Measurements from ENCODE around the gene IGFL1.
"Not testable (repeated sequence)": the region's sequence is repeated elsewhere in the genome, so short reads cannot be mapped to it uniquely, and the experiment has no call there.

The IGFL1 gene

DNA sequence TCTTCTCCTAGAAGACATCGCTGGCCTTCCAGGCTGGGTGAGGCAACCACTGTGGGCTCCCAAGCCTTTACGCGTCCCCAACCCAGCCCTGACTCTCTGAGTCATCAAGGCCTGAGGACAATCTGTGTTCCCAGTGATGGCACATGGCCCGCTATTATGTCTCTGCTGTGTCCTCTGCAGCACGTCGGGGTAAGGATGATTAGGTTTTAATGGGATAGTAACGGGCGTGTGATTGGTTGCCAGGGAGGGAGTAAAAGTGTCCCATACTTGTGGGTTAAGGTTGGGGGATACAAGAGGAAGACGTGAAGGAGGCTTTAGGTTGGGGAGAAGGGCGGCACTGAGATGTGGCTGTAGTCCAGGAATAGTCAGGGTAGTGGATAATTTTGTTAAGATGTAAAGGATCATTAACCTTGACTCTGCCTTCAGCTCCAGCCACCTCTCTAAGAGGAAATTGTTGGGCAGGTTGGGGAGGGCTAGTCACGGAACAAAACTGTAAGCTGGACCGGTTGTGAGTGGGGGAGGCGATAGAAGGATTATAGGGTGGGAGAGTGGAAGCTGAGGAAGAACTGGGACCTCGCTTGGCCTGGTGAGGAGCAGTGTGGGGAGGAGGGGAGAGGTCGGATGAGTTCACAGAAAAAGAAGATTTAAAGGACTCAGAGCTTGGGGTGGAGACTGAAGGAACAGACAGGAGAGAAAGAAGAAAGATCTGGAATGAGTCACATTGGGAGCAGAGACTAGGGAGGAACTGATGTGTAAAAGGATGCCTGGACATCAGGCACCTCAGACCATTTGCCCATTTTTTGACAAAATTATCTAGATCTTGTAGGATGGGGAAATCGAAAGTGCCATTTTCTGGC, 27.9 kb upstream of the IGFL1 start:
- H3K4me3 ChIP-seq (ENCODE audit: low read depth, low read length), result no peak overlapping the region
- no peak for DNase-seq (ENCODE audit: low read depth)

DNA sequence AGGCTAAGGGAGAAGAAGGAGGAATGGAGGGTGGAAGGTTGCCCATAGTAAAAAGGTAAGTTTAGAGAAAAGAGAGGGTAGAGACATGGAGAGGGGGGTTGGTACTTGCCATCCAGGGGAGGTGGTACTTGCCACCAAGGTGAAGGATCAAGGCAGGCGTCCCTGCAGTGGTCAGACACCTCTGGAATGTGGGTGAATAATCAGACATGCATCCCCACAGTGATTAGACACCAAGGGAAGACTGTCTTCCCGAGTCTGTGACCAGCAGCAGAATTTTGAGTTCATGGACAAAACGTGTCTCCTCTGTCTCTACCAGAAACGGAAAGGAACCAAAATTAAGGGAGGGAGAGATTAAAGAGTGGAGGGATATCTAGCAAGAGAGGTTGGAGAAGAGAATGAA, 27.1 kb upstream of the IGFL1 start:
- DNase-seq (ENCODE audit: low read depth), result no peak
- H3K4me3 ChIP-seq (ENCODE audit: low read depth, low read length), result no peak overlapping the region

DNA sequence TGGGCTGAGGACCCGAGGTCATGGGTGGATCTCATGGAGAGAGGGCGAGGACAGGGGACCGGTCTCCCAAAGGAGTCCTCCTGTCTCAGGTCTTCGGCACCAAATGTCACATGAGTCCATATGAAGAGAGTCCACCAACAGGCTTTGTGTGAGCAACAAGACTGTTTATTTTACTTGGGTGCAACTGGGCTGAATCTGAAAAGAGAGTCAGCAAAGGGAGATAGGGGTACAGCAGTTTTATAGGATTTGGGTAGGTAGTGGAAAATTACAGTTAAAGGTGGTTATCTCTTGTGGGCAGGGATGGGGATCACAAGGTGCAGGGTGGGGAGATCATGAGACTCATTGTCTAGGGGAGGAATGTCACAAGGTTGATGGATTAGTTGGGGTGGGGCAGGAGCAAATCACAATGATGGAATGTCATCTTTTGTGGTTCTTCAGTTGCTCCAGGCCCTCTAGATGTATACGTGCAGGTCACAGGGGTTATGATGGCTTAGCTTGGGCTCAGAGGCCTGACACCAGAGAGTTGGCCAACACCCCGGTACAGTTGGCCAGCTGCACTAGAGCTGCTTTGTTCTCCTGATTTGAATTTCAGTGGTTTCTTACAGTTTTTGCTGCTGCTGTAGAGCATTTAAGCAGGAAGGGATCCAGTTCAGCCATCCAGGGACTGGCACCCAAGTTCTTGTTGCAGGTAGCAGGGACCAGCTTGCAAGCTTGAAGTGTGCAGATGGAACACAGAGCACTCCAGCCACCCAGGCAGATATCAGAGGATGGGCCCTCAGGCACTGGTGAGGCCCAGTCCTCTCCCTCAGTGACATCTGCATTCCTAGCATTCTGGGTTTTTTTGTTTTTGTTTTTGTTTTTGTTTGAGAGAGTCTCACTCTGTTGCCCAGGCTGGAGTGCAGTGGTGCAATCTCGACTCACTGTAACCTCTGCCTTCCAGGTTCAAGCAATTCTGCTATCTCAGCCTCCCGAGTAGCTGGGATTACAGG, 26.4 kb upstream of the IGFL1 start:
- DNase-seq (ENCODE audit: low read depth), result no peak
- no peak overlapping the region for H3K4me3 ChIP-seq (ENCODE audit: low read depth, low read length)

DNA sequence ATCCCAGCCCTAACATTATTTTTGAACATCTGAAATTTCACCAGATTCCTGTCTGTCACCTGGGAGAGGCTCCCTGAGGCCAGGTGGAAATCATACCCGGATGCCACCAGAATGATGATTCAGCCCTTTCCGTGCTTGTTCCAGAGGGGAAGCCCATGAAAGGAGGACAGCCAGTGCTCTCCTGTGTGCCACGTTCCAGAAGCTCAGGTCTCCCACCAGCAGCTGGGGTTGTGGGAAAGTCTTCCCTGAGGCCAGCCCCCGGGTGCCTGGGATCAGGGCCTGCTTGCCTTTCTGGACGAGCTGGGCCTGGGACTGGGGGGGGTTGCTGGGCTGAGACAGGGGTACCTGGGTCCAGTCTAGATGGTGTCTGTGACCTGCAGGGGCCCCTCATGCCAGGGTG, 25.5 kb upstream of the IGFL1 start:
- no peak for DNase-seq (ENCODE audit: low read depth)
- H3K4me3 ChIP-seq (ENCODE audit: low read depth, low read length), result no peak overlapping the region

DNA sequence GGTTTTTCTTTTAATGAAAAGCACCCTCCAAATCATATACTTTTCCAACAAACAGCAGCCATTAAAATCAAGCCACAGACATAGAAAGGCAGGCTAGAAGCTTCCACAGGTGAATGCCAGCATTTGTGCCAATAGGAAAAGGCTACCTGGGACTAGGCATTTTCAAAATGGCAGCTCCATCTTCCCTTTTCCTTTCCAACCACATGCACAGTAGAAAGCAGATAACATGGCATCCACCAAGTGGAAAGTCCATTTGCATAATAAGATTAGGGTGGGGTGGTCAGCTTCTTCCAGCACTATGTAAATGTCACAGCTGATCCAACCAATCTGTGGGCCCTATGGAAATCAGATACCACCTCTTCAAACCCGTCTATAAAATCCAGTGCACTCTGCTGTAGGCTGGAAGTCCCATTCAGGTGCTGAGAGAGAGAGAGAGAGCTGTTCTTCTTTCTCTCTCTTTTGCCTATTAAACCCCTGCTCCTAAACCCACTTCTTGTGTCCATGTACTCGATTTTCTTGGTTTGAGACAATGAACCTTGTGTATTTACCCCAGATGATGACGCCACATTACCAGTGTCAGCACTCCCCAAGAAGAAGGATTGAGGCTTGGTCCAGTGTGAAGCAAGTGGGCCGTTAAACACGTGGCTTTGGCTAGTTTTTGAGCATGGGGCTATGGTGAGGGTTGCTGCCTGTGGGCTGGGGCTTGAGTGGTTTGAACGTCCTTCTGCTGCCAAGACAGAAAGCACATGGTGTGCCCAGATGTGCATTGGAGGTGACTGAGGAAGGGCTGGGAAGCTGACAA, 24.2 kb upstream of the IGFL1 start:
- no peak overlapping the region for H3K4me3 ChIP-seq (ENCODE audit: low read depth, low read length)
- DNase-seq (ENCODE audit: low read depth), result no peak

DNA sequence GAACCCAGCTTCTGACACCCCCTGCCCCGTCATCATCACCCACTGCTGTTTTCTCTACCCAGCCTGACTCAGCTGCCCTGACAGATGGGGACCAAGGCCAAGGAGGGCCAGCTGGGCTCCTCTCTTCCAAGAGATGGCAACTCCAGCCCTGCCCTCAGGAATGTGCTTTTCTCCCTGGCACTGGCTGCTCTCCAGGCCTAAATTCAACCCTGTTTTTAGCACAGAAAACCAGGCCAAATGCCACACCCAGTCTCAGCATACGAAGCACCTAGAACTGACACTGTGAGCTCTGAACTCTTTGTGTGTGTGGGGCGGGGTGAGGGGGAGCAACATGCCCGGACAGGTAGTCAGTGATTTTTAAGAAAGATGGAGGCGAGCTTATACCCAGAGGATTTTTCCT, 23.4 kb upstream of the IGFL1 start:
- no peak for DNase-seq (ENCODE audit: low read depth)
- no peak overlapping the region for H3K4me3 ChIP-seq (ENCODE audit: low read depth, low read length)

DNA sequence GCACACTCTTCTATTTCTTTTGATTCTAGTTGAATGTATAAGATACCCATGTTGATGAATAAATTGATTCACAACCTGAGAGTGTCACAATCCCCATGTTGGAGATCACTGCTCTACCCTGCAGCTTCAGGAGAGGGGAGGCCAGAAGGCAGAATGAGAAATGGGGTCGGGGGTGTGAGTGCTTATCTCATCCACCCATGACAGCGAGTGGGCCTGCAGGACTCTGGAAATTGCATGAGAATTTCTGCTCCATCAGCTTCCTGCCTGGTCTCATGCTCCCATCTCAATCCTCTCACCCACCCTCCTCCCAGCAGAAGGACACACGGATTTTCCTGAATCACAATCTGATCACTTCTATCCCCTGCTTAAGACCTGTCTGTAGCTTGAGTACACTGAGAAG, 22.9 kb upstream of the IGFL1 start:
- no peak for DNase-seq (ENCODE audit: low read depth)
- no peak overlapping the region for H3K4me3 ChIP-seq (ENCODE audit: low read depth, low read length)

DNA sequence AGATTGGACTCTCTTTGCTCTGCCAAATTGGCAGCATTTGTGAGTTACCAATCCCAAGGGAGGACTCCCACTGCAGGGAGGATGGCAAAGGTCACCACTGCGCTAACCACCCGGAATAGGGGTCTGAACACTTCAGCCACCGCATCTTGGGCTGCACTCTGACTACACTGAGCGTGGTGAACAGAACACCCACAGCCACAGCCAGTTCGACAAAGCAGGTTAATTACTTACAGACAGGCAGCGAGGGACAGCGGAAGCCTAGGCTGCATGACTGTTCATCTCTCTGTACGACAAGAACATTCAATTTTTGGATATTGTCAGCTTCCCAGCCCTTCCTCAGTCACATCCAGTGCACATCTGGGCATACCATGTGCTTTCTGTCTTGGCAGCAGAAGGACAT, 21.7 kb upstream of the IGFL1 start:
- not testable (repeated sequence) for DNase-seq (ENCODE audit: low read depth); H3K4me3 ChIP-seq (ENCODE audit: low read depth, low read length)

DNA sequence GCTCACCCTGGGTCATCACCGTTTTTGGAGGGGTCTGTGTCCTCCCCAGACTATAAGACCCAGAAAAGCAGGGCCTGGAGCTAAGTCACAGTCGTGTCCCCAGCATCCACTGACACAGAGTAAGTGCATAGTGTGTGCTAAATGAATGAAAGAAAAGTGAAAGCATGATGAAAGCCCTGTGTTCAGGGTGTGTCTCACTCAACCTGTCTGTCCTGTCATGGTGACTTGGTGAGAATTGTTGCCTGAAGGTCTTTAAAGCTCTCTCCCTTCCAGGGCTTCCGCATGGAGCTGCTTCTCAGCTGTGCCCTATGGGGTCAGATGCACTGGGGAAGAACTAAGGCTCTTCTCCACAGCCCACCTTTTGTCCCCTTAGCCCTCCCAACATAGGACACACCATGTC, 20.5 kb upstream of the IGFL1 start:
- no peak for DNase-seq (ENCODE audit: low read depth)
- no peak overlapping the region for H3K4me3 ChIP-seq (ENCODE audit: low read depth, low read length)

DNA sequence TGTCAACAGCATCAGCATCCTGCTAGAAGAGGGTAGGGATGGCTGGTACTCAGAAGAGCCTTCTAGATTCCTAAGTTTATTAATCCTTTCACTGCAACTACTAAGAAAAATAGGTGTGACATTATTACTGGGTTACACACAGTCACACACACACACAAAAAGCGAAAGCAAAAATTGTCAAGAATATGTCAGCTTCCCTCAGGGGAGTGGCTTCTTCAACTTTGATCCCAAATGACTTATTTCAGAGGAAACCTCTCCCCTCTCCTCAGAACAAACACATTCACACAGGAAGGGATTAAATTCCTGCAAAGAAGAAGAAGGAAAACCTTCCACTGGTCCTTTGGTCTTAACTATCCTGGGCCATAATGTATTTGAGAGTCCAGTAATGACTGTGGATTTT, 20.1 kb upstream of the IGFL1 start:
- DNase-seq (ENCODE audit: low read depth), result no peak
- H3K4me3 ChIP-seq (ENCODE audit: low read depth, low read length), result no peak overlapping the region

DNA sequence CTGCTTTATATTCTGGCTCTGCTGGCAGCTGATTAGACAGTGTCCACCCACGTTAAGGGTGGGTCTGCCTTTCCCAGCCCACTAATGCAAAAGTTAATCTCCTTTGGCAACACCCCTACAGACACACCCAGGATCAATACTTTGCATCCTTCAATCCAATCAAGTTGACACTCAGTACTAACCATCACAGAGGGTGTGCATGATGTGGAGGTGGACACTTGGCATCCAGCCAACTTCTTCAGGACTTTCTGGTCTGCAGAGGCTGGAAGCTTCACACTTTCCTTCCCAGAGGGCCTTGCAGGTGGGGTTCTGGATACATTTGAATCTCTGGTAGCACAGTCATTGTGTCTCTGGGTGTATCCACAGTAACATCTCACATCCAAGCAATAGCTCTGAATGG, 18.9 kb upstream of the IGFL1 start:
- no peak for DNase-seq (ENCODE audit: low read depth)

DNA sequence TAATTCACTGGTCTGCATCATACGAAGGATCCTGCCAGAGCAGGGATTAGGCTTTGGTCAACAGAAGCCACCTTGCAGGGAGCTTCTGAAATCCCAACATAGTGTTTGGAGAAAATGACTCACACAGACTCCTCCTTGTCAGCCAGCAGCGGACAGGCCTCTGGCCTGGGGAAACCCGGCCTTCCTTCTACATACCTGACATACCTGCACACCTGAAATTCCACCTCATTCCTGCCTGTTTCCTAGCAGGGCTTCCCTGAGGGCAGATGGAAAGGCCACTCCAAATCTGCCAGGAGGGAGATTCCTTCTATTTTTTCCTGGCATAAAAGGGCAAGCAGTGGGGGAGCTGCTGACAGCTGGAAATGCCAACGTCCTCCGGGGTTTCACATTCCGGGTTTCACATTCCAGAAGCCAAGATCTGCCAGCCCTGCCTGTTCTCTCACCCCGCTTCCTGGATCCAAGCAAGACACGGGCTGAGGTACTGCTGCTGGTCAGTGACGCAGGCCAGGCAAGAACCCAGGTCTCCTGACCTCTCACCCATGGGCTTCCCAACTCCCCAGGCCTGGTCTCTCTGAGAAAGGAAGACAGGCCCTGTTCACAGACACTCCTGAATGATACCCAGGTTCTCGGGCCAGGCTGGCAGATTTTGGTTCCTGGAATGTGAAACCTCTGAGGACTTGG, 18.2 kb upstream of the IGFL1 start:
- no peak overlapping the region for H3K4me3 ChIP-seq (ENCODE audit: low read depth, low read length)
- DNase-seq (ENCODE audit: low read depth), result no peak

More for the DNA sequence above, 18.9 kb upstream of the IGFL1 start:
- H3K4me3 ChIP-seq (ENCODE audit: low read depth, low read length), result no peak overlapping the region

DNA sequence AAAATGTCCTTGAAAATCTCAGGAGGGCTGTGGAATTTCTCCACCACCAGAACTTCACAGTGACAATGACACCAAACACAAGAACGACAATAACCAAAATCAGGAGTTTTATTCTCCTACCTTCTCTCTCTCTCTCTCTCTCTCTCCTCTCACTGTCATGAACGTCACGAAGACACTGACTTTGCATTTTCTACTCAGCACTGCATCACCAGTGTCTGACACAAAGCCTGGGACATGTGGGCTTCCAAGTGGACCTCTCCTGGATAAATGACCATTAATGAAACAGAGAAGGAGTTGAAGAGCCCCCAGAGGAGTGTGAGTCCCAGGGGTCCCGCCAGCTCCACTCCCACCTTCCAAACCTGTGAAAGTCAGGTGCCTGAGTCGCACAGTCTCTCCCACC, 16.9 kb upstream of the IGFL1 start:
- H3K4me3 ChIP-seq (ENCODE audit: low read depth, low read length); DNase-seq (ENCODE audit: low read depth): not testable (repeated sequence)

DNA sequence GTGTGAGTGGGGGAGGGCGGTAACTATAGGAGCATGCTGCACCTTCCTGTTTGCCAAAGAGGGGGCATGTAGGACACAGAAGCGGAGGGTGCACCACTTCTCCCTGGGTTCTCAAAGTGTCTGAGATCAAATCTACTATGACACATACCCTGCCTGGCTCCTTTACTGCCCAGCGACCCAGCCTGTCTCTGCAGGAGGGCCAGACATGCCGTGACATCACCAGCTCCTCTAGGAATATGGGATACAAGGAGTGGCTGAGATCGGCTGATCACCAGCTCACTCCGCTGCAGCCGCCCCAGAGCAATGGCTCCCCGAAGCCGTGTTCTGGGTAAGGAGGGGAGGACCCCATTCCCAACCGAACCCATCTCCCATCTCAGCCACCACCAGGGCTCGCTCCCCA, 16.4 kb upstream of the IGFL1 start:
- H3K4me3 ChIP-seq (ENCODE audit: low read depth, low read length), result no peak overlapping the region
- no peak for DNase-seq (ENCODE audit: low read depth)

DNA sequence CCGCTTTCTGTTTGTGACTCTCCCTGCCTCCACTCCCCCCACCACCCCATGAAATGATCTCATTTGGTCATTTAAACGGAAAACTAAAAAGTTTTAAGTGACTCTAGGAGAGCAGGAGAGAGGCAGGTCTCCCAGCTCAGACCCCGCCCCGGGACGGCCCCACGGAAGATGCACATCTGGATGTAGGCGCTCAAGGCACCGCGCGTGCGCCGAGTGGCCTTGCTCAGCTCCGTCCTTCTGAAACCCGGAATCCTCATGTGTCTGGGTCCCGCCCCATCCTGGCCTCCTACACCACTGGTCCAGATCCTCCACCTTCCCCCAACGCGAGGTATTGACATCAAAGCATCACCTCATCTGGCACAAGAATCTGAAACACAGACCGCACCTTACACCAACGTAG, 15.7 kb upstream of the IGFL1 start:
- no peak for DNase-seq (ENCODE audit: low read depth)
- no peak overlapping the region for H3K4me3 ChIP-seq (ENCODE audit: low read depth, low read length)

DNA sequence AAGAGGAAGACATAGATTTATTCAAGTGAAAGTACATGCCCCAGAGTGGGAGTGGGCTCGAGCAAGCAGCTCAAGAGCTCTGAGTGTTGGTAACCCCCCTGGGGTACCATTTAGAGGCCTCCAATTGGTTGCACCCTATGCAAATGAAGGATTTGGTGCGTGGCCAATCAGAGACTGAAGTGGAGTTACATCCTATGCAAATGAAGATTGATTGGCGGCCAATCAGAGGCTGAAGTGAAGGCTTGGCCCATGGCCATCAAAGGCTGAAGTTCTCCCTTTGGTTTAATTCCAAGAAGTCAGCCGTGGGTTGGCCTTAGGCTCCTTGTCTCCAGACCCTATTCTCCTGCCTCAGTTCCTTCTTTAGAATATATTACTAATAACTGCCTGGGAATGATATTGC, 12.9 kb upstream of the IGFL1 start:
- DNase-seq (ENCODE audit: low read depth), result no peak
- no peak overlapping the region for H3K4me3 ChIP-seq (ENCODE audit: low read depth, low read length)

DNA sequence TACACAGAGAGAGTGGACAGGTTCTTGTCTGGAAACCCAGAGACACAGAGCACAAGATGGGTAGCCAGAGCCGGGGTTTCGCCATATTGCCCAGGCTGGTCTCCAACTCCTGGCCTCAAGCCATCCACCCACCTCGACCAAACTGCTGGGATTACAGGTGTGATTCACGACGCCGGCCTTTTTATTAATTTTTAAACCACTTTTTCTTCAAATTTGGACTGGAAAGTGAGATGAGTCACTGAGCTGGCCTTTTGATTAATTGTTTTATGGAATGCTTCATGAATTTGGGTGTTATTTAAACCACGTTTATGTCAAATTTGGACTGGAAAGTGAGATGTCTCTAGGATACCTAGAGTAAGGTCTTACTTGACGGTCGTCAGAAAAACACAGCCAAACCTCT, 12.1 kb upstream of the IGFL1 start:
- DNase-seq (ENCODE audit: low read depth), result no peak
- H3K4me3 ChIP-seq (ENCODE audit: low read depth, low read length), result no peak overlapping the region

DNA sequence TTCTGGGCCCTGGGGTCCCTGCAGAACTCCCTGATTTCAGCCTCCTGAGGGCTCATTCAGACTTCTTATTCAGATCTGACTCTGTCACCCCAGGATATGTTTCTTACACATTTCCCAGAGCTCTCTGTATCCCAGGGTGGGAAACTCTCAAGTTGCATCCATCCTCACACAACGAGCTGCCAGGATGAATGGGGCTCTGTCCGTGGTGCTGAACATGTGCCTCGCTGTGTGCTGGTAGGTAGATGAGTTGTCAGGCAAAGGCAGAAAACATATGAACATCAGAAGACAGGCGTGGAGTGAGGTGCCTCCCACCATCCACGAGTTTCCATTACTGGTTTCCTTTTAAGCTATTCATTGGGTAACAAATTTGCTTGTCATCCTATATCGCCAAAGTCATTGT, 11.4 kb upstream of the IGFL1 start:
- DNase-seq (ENCODE audit: low read depth), result no peak
- H3K4me3 ChIP-seq (ENCODE audit: low read depth, low read length), result no peak overlapping the region

DNA sequence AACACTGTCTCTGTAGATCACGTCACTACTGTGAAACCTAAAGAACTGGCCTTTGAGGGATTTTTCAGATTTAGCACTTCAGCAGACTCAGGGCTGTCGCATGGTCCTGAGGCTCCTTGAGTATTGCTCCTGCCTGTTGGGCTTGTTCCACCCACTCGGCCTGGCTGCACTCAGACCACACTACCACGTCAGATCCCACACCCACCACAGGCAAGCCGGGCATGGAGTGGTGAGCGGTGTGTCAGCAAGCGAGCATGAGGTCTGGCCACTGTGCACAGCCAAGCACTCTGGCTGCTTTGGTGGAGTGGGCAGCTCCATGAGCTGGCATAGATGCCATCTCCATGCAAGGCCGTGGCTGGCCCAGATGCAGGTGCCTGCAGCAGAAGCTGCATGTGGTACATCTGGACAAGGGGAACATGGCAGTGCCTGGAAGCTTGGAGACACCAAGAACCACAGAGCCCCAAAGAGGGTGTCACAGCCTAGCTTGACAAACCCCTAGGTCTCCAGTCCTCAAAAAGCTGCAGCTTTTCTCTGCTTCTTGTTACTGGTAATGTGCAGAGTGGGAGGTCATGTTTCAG, 9.4 kb upstream of the IGFL1 start:
- no peak for DNase-seq (ENCODE audit: low read depth)
- H3K4me3 ChIP-seq (ENCODE audit: low read depth, low read length), result no peak overlapping the region
